ENCODE measurements around the gene GDF2. TPM values are rescaled to one million over a fixed set of nuclear protein-coding genes. Genes with fewer than 3 reads are reported as not detected.

Gene GDF2
- total and polyA plus RNA-seq, 2 of the 4 experiments (the other 2 are of a cell fraction): under 0.01 TPM; not detected in 1

DNA sequence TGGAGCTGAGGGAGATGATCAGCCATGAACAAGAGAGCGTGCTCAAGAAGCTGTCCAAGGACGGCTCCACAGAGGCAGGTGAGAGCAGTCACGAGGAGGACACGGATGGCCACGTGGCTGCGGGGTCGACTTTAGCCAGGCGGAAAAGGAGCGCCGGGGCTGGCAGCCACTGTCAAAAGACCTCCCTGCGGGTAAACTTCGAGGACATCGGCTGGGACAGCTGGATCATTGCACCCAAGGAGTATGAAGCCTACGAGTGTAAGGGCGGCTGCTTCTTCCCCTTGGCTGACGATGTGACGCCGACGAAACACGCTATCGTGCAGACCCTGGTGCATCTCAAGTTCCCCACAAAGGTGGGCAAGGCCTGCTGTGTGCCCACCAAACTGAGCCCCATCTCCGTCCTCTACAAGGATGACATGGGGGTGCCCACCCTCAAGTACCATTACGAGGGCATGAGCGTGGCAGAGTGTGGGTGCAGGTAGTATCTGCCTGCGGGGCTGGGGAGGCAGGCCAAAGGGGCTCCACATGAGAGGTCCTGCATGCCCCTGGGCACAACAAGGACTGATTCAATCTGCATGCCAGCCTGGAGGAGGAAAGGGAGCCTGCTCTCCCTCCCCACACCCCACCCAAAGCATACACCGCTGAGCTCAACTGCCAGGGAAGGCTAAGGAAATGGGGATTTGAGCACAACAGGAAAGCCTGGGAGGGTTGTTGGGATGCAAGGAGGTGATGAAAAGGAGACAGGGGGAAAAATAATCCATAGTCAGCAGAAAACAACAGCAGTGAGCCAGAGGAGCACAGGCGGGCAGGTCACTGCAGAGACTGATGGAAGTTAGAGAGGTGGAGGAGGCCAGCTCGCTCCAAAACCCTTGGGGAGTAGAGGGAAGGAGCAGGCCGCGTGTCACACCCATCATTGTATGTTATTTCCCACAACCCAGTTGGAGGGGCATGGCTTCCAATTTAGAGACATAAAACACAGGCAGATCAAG is 3.3 kb downstream of the GDF2 start:
- intact Hi-C loops (cut with micrococcal nuclease): no loop called here
- ChIA-PET CTCF (no interaction called here), POLR2A (ENCODE audit: unreplicated experiment) (no interaction called here)
- Histone ChIP-seq H2BK20ac (ENCODE audit: low read depth, low read length) (no peak overlapping the region), H2BK15ac (ENCODE audit: low read depth, low read length) (no peak overlapping the region), H2AK9ac (replicated peaks; ENCODE audit: low read depth, low read length, poor library complexity) (peak overlapping the region; percentile 65), H3K23ac (ENCODE audit: low read depth, low read length) (no peak overlapping the region), H2AK5ac (ENCODE audit: low read depth, low read length) (no peak overlapping the region), H4K91ac (ENCODE audit: insufficient read depth, low read depth, low read length) (no peak overlapping the region), H3K56ac (ENCODE audit: extremely low read depth, insufficient read depth, low read length) (no peak overlapping the region), H3K79me1 (ENCODE audit: low read depth in 1 of 2, low read length in 2 of 2) (no peaks in the 10 kb centered on the region), H3K9ac (ENCODE audit: low read depth, low read length) (no peak overlapping the region), H2BK5ac (ENCODE audit: low read depth, low read length, poor library complexity, severe bottlenecking) (no peak overlapping the region), H2BK120ac (ENCODE audit: low read depth, low read length) (no peak overlapping the region), H3K9me1 (ENCODE audit: insufficient read depth, low read length) (peaks cover 4% of the 10 kb centered on the region; the same call in 1 of the 2 replicates), H4K8ac (ENCODE audit: low read depth in 2 of 2, low read length in 2 of 2) (no peak overlapping the region), H4K5ac (ENCODE audit: low read depth, low read length) (no peak overlapping the region), H3K4me3 (ENCODE audit: insufficient read depth, low read depth, low read length) (no peak overlapping the region), H3K27ac (ENCODE audit: insufficient read depth, low read length) (no peak overlapping the region), H4K20me1 (ENCODE audit: insufficient read depth, low read length) (no peaks in the 10 kb centered on the region), H3K4me1 (ENCODE audit: control insufficient read depth, insufficient read depth, low read length) (no peaks in the 10 kb centered on the region), H3K9me3 (ENCODE audit: control insufficient read depth, insufficient read depth, low read length) (no peaks in the 10 kb centered on the region), H3K14ac (replicated peaks; ENCODE audit: low read depth, low read length) (no peak overlapping the region), H3K18ac (ENCODE audit: low read depth, low read length) (no peak overlapping the region), H2AFZ (replicated peaks; ENCODE audit: low read length, poor library complexity) (no peak overlapping the region), H3K4ac (ENCODE audit: low read depth, low read length) (no peak overlapping the region), H3K27me3 (ENCODE audit: control insufficient read depth, insufficient read depth, low read length) (peaks cover 36% of the 10 kb centered on the region), H3K36me3 (ENCODE audit: control insufficient read depth, insufficient read depth, low read length) (no peaks in the 10 kb centered on the region), H3K4me2 (ENCODE audit: low read depth, low read length) (no peak overlapping the region)
- BruUV-seq (replicated peaks): no TSS peak
- in situ Hi-C loops (cut with MboI; ENCODE audit: low sequenced_read_pairs): no loop called here
- dilution Hi-C loops (cut with HindIII; ENCODE audit: low sequenced_read_pairs, unreplicated experiment): no loop called here
- ATAC-seq (ENCODE audit: low read depth) (no peak), DNase-seq (no peak)
- WGBS, 2 experiments (ENCODE audit: extremely low coverage in 2 of 2, insufficient read length in 1 of 2): 91% methylated on average over 16 of the region's 30 CpGs; no CpG with 5 or more reads in 1 of the 2 experiments
- no peak for TF ChIP-seq POLR2A (IDR thresholded peaks at IDR 0.05; ENCODE audit: low read depth, low read length)
- peak; percentile 87 for TF ChIP-seq MAFK (IDR thresholded peaks at IDR 0.05; ENCODE audit: low read depth, low read length)
